HCT116 (cell line): Measurements from ENCODE around the gene USP10.

Source experiments
- YY1 ChIP-seq: IDR thresholded peaks from 2 replicates; pipeline ENCODE4 v1.6.1; 2011; ENCODE audit warnings: low read length, low read depth, moderate library complexity, mild to moderate bottlenecking; ENCODE audit not compliant: insufficient replicate concordance; ENCODE audit errors: extremely low read depth
- TF ChIP-seq, protein P1 (sequence below), 3 experiments: fragments of 200-600 bp in 1 of 3; sonication (generic) in 1 of 3; IDR thresholded peaks in 2 of 3; conservative IDR thresholded peaks in 1 of 3; 2 replicates each; pipeline ENCODE4 v1.5.1; 2012 to 2017; ENCODE audit warnings: low read depth in 2 of 3, low read length in 2 of 3, antibody characterized with exemption in 1 of 3, borderline replicate concordance in 1 of 3, control low read depth in 1 of 3, mild to moderate bottlenecking in 1 of 3, mixed read lengths in 1 of 3, mixed run types in 1 of 3, moderate library complexity in 1 of 3; ENCODE audit not compliant: insufficient read depth in 1 of 3

GRCh38 chr16:84690088-84690819 lies 9.5 kb upstream of the USP10 start:
- TF ChIP-seq, protein P1, sequence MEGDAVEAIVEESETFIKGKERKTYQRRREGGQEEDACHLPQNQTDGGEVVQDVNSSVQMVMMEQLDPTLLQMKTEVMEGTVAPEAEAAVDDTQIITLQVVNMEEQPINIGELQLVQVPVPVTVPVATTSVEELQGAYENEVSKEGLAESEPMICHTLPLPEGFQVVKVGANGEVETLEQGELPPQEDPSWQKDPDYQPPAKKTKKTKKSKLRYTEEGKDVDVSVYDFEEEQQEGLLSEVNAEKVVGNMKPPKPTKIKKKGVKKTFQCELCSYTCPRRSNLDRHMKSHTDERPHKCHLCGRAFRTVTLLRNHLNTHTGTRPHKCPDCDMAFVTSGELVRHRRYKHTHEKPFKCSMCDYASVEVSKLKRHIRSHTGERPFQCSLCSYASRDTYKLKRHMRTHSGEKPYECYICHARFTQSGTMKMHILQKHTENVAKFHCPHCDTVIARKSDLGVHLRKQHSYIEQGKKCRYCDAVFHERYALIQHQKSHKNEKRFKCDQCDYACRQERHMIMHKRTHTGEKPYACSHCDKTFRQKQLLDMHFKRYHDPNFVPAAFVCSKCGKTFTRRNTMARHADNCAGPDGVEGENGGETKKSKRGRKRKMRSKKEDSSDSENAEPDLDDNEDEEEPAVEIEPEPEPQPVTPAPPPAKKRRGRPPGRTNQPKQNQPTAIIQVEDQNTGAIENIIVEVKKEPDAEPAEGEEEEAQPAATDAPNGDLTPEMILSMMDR (IDR thresholded peaks at IDR 0.05 in 2 of 3, conservative IDR thresholded peaks at IDR 0.05 in 1 of 3; ENCODE audit: borderline replicate concordance in 1 of 3, insufficient read depth in 1 of 3, low read depth in 2 of 3, low read length in 2 of 3) = no peak
- TF ChIP-seq YY1 = no peak
